Gastrocnemius medialis (tissue), 4 donors: ENCODE results near the gene GPR61. TPM values are rescaled to one million over a fixed set of nuclear protein-coding genes. Genes with fewer than 3 reads are reported as not detected.
A peak's percentile ranks its signal among the peaks of the same experiment; 100 is the strongest.

Experiments
- ATAC-seq, 2 donors: fragments of 150-250 bp; one replicate each; pipeline ENCODE4 v1.9.1; 2016
- DNase-seq, 2 donors: peaks; one replicate each; pipeline ENCODE4 v3.0.0-alpha.2; 2019
- H3K27ac ChIP-seq, 4 donors: fragments of 200-600 bp; sonication (generic); 1 replicate in 1 of 4; 2 replicates in 3 of 4; pipeline ENCODE4 v1.5.1; 2016 to 2018; ENCODE audit warnings: mild to moderate bottlenecking in 2 of 4, moderate library complexity in 1 of 4
- H3K27me3 ChIP-seq, 3 donors: fragments of 200-600 bp; sonication (generic) in 2 of 3; 1 replicate in 1 of 3; 2 replicates in 2 of 3; pipeline versions ENCODE4 v1.5.1 to v1.6.0; 2016 to 2019; ENCODE audit warnings: mild to moderate bottlenecking in 1 of 3, moderate library complexity in 1 of 3
- H3K36me3 ChIP-seq, 2 donors: fragments of 200-600 bp; sonication (generic) in 1 of 2; one replicate each; pipeline ENCODE4 v1.5.1; 2017 to 2018
- H3K4me1 ChIP-seq, 2 donors: fragments of 200-600 bp; sonication (generic) in 1 of 2; one replicate each; pipeline ENCODE4 v1.5.1; 2016 to 2017; ENCODE audit warnings: mild to moderate bottlenecking in 2 of 2
- H3K4me3 ChIP-seq, 4 donors: fragments of 200-600 bp; sonication (generic) in 3 of 4; 1 replicate in 1 of 4; 2 replicates in 3 of 4; pipeline ENCODE4 v1.5.1; 2016 to 2019; ENCODE audit warnings: mild to moderate bottlenecking in 2 of 4
- H3K9me3 ChIP-seq, 3 donors: fragments of 200-600 bp; sonication (generic) in 2 of 3; 1 replicate in 1 of 3; 2 replicates in 2 of 3; pipeline ENCODE4 v1.5.1; 2016 to 2019
- POLR2A ChIP-seq, 2 donors: fragments of 450-650 bp; IDR thresholded peaks; one replicate each; pipeline ENCODE4 v1.6.1; 2017; ENCODE audit warnings: antibody characterized with exemption in 2 of 2, mild to moderate bottlenecking in 2 of 2, moderate library complexity in 2 of 2
- in situ Hi-C, 4 donors: fragments of 200-750 bp; cut with MboI; loops; one replicate each; pipeline versions ENCODE4 v1.15.0 to v1.8.0; 2017; ENCODE audit warnings: low sequenced_read_pairs in 4 of 4
- intact Hi-C: fragments of 100-400 bp; cut with DNase I; formaldehyde crosslinking; loops from one replicate; pipeline ENCODE4 v1.15.1; 2023; ENCODE audit warnings: low total_unique reads
- total RNA-seq, 4 donors: library from RNA; depleted of rRNA; stranded (reverse); fragments of >200 nt; gene quantifications; one replicate each; pipeline versions ENCODE4 v1.1.0 to v1.2.3, GENCODE V29; 2016
- TF ChIP-seq, protein P1 (sequence below), 5 experiments: fragments of 450-650 bp in 3 of 5; fragments of 200-600 bp in 2 of 5; sonication (generic) in 2 of 5; IDR thresholded peaks in 4 of 5; conservative IDR thresholded peaks in 1 of 5; 1 replicate in 4 of 5; 2 replicates in 1 of 5; pipeline ENCODE4 v1.5.1; 2016 to 2019; ENCODE audit warnings: antibody characterized with exemption in 5 of 5, mild to moderate bottlenecking in 3 of 5, moderate library complexity in 3 of 5

Gene GPR61
- total RNA-seq, 4 donors from 2014 or later: not detected

DNA sequence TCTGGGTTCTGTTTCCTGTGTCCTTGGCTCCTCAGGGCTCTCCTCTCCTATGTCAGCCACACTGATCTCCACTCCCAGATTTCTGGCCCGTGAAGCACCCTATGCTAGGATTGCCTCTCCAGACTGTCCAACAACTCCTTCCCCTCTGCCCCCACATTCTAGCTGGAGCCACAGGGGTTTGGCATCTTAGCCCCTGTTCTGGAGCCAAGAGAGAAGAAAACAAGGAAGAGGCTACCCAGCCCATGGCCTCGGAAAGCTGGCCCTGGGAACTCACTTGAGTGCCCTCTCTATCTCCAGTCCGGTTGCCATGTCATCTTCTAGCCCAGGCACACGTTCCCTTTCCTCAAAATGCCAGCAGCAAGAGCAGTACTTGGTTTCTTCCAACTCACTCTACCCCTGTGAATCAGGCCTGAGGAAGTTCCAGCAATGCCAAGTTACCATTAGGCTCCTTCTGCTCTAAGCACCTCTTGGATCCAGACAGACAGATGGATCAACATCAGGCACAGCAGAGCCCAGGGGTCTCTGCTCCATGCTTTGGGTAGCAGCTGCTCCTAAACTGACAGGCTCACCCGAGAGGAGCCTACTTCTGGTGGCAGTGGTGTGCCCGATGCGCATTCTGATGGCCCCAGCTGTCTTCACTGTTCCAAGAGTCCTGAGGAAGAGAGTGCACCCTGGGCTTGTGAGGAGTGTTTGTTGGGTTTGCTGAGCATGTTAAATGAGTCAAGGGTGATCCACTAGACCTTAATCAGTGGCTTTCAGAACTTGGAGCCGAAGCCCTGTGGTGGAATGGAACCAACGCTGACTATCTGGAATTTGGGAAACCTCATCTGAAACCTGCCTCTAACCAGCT lies 11.6 kb upstream of the GPR61 start:
- ATAC-seq (no peak), DNase-seq (peak in 1 of 2 donors; percentile 2)
- in situ Hi-C loops (loop anchor here in 1 of 4 donors (25.0 kb wide), 1 partner anchor 241 kb away; the partner anchor contains the start of gene PSRC1), intact Hi-C loops (no loop called here)
- TF ChIP-seq, protein P1, sequence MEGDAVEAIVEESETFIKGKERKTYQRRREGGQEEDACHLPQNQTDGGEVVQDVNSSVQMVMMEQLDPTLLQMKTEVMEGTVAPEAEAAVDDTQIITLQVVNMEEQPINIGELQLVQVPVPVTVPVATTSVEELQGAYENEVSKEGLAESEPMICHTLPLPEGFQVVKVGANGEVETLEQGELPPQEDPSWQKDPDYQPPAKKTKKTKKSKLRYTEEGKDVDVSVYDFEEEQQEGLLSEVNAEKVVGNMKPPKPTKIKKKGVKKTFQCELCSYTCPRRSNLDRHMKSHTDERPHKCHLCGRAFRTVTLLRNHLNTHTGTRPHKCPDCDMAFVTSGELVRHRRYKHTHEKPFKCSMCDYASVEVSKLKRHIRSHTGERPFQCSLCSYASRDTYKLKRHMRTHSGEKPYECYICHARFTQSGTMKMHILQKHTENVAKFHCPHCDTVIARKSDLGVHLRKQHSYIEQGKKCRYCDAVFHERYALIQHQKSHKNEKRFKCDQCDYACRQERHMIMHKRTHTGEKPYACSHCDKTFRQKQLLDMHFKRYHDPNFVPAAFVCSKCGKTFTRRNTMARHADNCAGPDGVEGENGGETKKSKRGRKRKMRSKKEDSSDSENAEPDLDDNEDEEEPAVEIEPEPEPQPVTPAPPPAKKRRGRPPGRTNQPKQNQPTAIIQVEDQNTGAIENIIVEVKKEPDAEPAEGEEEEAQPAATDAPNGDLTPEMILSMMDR (IDR thresholded peaks at IDR 0.05 in 4 of 5, conservative IDR thresholded peaks at IDR 0.05 in 1 of 5): no peak
- no peak for TF ChIP-seq POLR2A (IDR thresholded peaks at IDR 0.05)
- Histone ChIP-seq H3K36me3 (no peaks in the 10 kb centered on the region), H3K27ac (peak overlapping the region in 1 of 4 donors; percentile 95), H3K27me3 (no peaks in the 10 kb centered on the region), H3K4me3 (no peak overlapping the region), H3K4me1 (peaks cover 37 to 38% of the 10 kb centered on the region in 2 donors), H3K9me3 (no peaks in the 10 kb centered on the region)

DNA sequence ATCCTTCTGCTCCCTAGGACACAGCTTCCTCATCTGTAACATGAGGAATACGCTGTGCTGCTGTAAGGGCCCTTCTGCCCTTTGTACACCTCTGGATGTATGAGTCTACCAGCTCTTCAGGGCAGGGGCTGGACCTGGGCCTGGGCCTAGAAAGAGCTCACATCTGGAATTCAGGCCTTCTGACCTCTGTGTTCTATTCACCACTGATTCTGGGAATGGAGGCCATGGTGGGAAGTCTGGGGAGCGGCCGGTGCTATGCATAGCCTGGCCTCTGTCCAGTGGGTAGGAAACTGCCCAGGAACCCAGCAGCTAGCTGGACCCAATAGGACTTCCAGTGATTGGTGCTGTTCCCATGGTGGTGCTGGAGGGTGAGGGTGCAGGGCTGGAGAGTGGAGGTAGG lies 11.0 kb upstream of the GPR61 start:
- in situ Hi-C loops: loop anchor here in 1 of 4 donors (25.0 kb wide), 1 partner anchor 241 kb away; the partner anchor contains the start of gene PSRC1
- TF ChIP-seq, protein P1 (IDR thresholded peaks at IDR 0.05 in 4 of 5, conservative IDR thresholded peaks at IDR 0.05 in 1 of 5): no peak
- TF ChIP-seq POLR2A (IDR thresholded peaks at IDR 0.05): no peak
- H3K27me3 ChIP-seq: no peaks in the 10 kb centered on the region
- no peaks in the 10 kb centered on the region for H3K9me3 ChIP-seq
- H3K36me3 ChIP-seq: no peaks in the 10 kb centered on the region
- ATAC-seq (no peak), DNase-seq (no peak)
- H3K4me3 ChIP-seq: no peak overlapping the region
- intact Hi-C loops: no loop called here
- H3K27ac ChIP-seq: peak overlapping the region in 2 of 4 donors; percentile 91 to 95
- H3K4me1 ChIP-seq: peaks cover 39 to 41% of the 10 kb centered on the region in 2 donors

DNA sequence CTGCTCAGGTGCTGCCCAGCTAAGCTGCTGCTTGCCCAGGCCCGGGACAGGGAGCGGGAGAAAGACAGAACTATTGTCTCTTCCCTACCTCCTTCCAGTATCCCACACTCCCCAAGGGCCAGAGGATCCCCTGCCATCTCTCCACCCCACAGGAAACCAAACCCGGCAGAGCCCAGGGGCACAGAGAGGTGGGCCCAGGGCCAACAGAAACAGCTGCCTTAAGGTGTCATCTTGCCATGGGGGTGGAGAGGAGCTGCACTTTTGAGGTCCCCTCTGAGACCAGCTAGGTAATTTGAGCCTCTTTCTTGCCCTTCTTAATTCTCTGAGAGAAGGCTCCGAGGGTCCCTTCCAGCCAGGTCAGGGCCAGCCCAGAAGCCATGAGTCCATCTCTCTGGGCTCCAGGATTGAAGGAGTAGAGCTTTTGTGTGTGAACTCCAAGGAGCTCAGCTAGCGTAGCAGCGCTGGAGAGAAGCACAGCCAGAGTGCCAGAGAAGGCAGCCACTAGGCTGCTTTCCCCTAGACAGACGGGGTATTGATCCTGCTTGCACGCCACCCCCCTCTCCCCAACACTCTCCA lies 9.7 kb upstream of the GPR61 start:
- DNase-seq: peak in 1 of 2 donors; percentile 78
- H3K4me3 ChIP-seq: no peak overlapping the region
- intact Hi-C loops (loop anchor here (5.0 kb wide), 3 partner anchors 103 to 318 kb away; partner anchors contain the start of genes PSMA5 and SARS1), in situ Hi-C loops (loop anchor here (5.0 to 25.0 kb wide), 4 partner anchors 33 to 255 kb away; partner anchors contain the start of genes CYB561D1 (in 2 of the 4) and PSRC1 (in 1 of the 4))
- peak; percentile 23 to 49 for ATAC-seq
- peaks cover 44 to 45% of the 10 kb centered on the region in 2 donors for H3K4me1 ChIP-seq
- peak overlapping the region; percentile 79 to 95 (median 90) for H3K27ac ChIP-seq
- H3K27me3 ChIP-seq: no peaks in the 10 kb centered on the region
- H3K36me3 ChIP-seq: no peaks in the 10 kb centered on the region
- no peak for TF ChIP-seq POLR2A (IDR thresholded peaks at IDR 0.05)
- TF ChIP-seq, protein P1 (IDR thresholded peaks at IDR 0.05 in 4 of 5, conservative IDR thresholded peaks at IDR 0.05 in 1 of 5): no peak
- no peaks in the 10 kb centered on the region for H3K9me3 ChIP-seq

DNA sequence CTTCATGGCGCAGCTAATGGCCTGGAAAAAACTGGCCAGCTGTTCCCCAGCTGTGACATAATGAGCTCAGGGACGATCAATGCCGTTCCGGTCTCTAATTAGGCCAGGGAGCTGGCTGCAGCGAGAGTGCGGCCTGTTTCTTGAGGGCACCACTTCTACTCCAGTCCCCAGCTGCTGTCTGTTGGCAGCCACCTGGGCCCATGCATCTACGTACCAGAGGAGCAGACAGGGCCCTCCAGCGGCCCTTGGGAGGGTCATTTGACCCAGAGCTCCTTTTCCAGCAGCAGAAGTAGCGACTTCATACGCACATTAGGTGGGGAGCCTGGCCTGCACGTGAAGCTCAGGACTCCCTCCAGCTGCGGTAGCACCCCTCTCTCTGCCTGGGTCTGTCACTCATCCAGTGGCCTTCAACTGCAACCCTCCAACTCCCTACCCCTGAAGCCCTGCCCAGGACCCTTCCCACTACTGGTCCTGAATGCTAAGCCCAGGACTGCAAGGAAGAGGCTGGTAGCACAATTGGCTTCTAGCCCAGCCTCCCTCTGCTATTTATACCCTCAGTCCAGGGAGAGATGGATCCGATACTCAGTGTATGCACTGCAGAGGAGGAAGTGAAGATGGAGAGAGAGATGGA lies 9.1 kb upstream of the GPR61 start:
- H3K9me3 ChIP-seq: no peaks in the 10 kb centered on the region
- TF ChIP-seq POLR2A (IDR thresholded peaks at IDR 0.05): no peak
- TF ChIP-seq, protein P1 (IDR thresholded peaks at IDR 0.05 in 4 of 5, conservative IDR thresholded peaks at IDR 0.05 in 1 of 5): no peak
- intact Hi-C loops: loop anchor here (5.0 kb wide), 3 partner anchors 103 to 318 kb away; partner anchors contain the start of genes PSMA5 and SARS1
- H3K4me3 ChIP-seq: no peak overlapping the region
- no peaks in the 10 kb centered on the region for H3K36me3 ChIP-seq
- peak; percentile 12 to 25 for ATAC-seq
- in situ Hi-C loops: loop anchor here (5.0 to 25.0 kb wide), 4 partner anchors 33 to 256 kb away; partner anchors contain the start of genes CYB561D1 (in 2 of the 4) and PSRC1 (in 1 of the 4)
- no peaks in the 10 kb centered on the region for H3K27me3 ChIP-seq
- DNase-seq: peak in 1 of 2 donors; percentile 69
- H3K4me1 ChIP-seq: peaks cover 50 to 51% of the 10 kb centered on the region in 2 donors
- H3K27ac ChIP-seq: peak overlapping the region; percentile 79 to 95 (median 90)
